Stimulated activated naive CD8-positive, alpha-beta T cell treated with anti-CD3 and anti-CD28 coated beads, Interleukin-15, amount 100 ng/mL, for 72 hours (primary cell): ENCODE measurements around the gene AURKB.

Experiments
- ATAC-seq: fragments of 150-1000 bp; cut with Tn5 transposase; 2 replicates; pipeline ENCODE4 v1.10.0; 2021; ENCODE audit warnings: mild to moderate bottlenecking, moderate library complexity
- DNase-seq, 2 donors: peaks; one replicate each; pipeline ENCODE4 v3.0.0; 2021 to 2022
- H3K27ac Mint-ChIP-seq, 2 donors: one replicate each; pipeline ENCODE4 v1.8.0; 2022; ENCODE audit warnings: mild to moderate bottlenecking in 2 of 2, mixed read lengths in 2 of 2, moderate library complexity in 2 of 2
- H3K27me3 Mint-ChIP-seq: one replicate; pipeline ENCODE4 v1.8.0; 2022; ENCODE audit warnings: mixed read lengths
- H3K4me1 Mint-ChIP-seq: one replicate; pipeline ENCODE4 v1.8.0; 2022; ENCODE audit warnings: mild to moderate bottlenecking, mixed read lengths
- H3K4me3 Mint-ChIP-seq, 2 donors: one replicate each; pipeline ENCODE4 v1.8.0; 2022; ENCODE audit warnings: mild to moderate bottlenecking in 2 of 2, mixed read lengths in 2 of 2, moderate library complexity in 1 of 2
- H3K9me3 Mint-ChIP-seq, 2 donors: one replicate each; pipeline ENCODE4 v1.8.0; 2022; ENCODE audit warnings: mixed read lengths in 2 of 2

Gene AURKB

DNA sequence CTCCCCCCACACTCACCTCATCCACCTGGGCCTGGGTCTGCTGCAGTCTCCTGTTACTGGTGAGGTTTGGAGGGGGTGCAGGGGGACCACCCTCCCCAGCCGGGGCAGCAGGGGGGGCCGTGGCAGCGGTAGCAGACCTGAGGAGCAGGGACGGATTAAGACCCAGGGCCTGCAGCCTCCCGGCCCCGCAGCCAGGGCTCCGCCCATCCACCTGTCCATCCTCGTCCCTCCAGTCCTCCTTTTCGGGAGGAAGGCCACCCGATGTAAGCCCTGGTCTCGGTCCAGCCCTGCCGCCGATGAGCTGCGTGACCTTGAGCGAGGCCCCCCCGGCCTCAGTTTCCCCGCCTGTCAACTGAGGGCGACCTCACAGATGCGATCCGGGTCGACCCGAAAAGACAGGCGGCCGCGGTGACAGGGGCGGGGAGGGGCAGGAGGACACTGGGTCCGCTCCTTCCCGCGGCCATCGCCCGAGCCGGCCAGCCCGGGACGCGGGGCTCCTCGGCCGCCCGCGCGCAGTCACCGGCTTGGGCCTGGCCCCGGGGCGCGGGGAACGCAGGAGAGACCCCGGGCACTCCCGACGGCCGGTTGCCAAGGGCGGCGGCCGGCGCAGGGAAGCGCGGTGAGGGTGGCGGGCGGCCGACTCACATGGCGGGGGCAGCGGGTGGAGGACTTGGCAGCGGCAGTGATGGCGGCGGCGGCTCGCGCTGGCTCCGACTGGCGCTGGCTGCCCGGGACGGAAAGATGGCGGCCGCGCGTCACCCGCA is 48.0 kb downstream of the AURKB start, which contains the start of gene VAMP2:
VAMP2 (minus strand) TSS at position 716 of the 764 bp plus-strand sequence; CDS start at position 647, 69 bp downstream.
- H3K27me3 Mint-ChIP-seq = no peaks in the 10 kb centered on the region
- ATAC-seq (peak; percentile 61), DNase-seq (peak; percentile 82 to 83)
- peak within 1 kb of the TSS; percentile 87 to 96 for H3K4me3 Mint-ChIP-seq
- no peaks in the 10 kb centered on the region for H3K9me3 Mint-ChIP-seq
- peaks cover 72% of the 10 kb centered on the region for H3K4me1 Mint-ChIP-seq
- peak within 1 kb of the TSS; percentile 94 to 99 for H3K27ac Mint-ChIP-seq

DNA sequence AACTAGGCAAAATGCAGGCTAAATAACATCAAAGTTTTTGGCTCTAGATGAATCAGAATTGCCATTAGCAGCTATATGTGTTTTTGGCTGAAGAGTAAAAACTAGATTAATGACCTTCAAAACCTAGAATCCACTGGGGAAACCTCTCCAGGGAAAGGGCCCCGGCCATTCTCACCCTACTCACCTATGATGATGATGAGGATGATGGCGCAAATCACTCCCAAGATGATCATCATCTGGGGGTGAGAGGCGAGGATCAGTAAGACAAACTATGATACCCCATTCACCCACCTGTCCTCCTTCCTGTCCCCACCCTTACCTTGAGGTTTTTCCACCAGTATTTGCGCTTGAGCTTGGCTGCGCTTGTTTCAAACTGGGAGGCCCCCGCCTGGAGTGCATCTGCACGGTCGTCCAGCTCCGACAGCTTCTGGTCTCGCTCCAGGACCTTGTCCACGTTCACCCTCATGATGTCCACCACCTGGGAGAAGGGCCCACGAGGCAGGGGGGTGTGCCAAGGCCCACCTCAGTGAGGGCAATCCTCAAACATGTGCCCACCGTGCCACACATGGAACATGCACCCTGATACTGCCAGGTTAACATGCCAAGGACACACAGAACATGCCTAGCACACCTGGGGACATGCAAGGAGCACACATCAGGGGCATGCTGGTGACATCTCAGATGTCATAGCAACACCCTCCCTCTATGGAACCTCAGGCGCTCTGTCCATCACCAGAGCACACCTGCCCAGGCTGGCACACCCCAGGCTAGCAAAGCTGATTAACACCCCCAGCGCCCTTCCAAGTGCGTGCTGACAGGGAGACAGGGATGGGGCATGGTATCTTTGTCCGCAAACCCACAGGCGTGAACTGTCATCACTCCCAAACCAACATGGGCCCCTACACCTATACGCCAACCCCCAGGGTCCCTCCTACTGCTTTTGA is 48.8 kb downstream of the AURKB start:
- Mint-ChIP-seq H3K4me3 (peak overlapping the region; percentile 85 to 87), H3K4me1 (peaks cover 68% of the 10 kb centered on the region), H3K27ac (peak overlapping the region; percentile 49 to 87), H3K27me3 (no peaks in the 10 kb centered on the region), H3K9me3 (no peaks in the 10 kb centered on the region)
- DNase-seq (no peak), ATAC-seq (no peak)

DNA sequence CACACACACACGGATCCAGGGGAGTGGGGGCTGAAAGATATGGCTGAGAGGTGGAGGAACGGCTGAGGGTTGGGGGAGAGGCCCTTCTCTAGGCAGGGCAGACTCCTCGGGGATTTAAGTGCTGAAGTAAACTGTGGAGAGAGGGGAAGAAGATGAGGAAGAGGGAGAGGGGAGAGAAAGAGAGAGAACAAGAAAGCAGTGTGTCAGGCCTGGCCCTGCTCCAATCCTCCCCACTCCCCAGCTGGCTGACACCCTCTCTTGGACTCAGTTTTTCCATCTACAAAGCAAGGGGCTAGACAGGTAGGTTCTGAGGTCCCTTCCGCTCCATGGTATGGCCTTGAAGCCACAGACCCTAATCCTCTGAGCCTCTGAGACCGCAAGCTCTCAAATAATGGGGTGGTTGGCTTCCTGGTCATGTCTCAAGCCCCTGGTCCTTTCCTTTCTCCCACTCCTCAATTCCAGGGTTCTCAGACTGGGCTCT is 49.6 kb downstream of the AURKB start:
- no peaks in the 10 kb centered on the region for H3K27me3 Mint-ChIP-seq
- no peak for ATAC-seq
- no peak for DNase-seq
- peak overlapping the region; percentile 85 to 87 for H3K4me3 Mint-ChIP-seq
- H3K27ac Mint-ChIP-seq = peak overlapping the region; percentile 49 to 87
- H3K4me1 Mint-ChIP-seq = peaks cover 65% of the 10 kb centered on the region
- no peaks in the 10 kb centered on the region for H3K9me3 Mint-ChIP-seq

DNA sequence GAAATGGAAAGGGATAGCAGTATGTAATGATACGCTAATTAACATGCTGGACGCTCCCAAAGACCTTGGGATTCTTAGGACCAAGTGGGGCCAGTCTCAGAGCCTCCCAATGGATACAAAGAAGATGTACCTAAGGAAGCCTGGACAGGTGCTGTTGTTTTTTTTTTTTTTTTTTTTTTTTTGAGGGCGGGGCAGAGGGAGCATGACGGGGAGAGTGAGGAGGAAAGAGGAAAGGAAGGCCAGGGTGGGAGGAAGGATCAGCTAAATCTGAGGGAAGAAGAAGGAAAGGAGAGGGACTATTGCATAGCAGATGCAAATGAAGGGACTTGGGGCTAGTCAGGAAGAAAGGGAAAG is 50.2 kb downstream of the AURKB start:
- H3K27me3 Mint-ChIP-seq = no peaks in the 10 kb centered on the region
- DNase-seq (no peak), ATAC-seq (no peak)
- no peaks in the 10 kb centered on the region for H3K9me3 Mint-ChIP-seq
- peak overlapping the region in 1 of 2 donors; percentile 88 for H3K27ac Mint-ChIP-seq
- H3K4me1 Mint-ChIP-seq = peaks cover 62% of the 10 kb centered on the region
- peak overlapping the region; percentile 85 to 87 for H3K4me3 Mint-ChIP-seq

DNA sequence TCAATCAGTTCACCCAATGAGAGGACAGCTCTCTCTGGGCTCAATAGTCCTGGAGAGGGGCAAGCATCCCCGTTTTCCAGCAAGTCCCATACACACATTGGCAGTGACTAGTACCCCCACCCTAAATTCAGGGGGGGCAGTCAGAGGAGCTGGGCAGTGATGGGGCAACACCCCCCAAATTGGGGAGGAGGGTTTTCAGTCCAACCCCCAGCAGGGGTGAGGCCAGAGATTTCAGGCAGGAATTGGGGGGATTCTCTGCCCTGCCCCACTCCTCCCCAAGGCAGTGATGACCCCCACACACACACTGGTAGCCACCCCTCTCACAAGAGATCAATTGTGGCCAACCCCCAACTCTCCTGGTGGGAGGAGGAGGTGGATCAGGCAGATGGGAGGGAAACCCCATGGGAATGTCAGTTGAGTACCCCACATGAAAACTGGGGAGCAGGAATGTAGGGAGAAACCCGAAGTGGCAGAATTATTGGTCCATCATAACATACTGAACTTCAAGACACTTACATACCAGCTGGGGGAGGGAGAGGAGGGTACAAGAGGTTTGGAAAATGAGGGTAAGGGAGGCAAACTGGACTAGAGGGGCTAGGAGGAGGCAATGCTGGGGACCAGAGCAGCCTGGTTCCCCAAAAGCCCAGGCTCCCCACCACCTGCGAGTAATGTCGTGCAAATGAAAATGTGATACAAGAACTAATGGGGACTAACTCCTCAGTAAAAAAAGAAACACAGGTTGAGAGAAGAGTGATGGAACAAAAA is 50.7 kb downstream of the AURKB start:
- peak overlapping the region; percentile 51 to 64 for H3K4me3 Mint-ChIP-seq
- no peaks in the 10 kb centered on the region for H3K9me3 Mint-ChIP-seq
- ATAC-seq (no peak), DNase-seq (no peak)
- peak overlapping the region in 1 of 2 donors; percentile 88 for H3K27ac Mint-ChIP-seq
- H3K27me3 Mint-ChIP-seq = no peaks in the 10 kb centered on the region
- H3K4me1 Mint-ChIP-seq = peaks cover 56% of the 10 kb centered on the region

DNA sequence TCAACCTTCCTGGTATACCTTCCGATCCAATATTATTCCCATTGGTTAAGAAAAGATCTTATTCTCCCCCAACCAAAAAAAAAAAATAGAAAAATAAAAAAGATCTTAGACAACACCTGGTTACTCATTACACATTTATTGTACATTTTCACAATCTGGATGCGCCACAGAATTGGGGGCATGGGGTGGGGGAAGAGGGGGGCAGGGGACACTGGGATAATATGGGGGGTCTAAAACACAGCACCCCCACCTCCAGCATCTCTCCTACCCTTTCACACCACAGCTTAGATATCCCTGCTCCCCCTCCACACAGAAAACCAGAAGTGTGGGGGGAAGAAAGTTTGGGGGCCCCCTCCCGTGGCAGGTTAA is 51.4 kb downstream of the AURKB start:
- Mint-ChIP-seq H3K4me3 (peak overlapping the region; percentile 20 to 21), H3K4me1 (peaks cover 50% of the 10 kb centered on the region), H3K27me3 (no peaks in the 10 kb centered on the region), H3K27ac (no peak overlapping the region), H3K9me3 (no peaks in the 10 kb centered on the region)
- DNase-seq (peak in 1 of 2 donors; percentile 8), ATAC-seq (no peak)

DNA sequence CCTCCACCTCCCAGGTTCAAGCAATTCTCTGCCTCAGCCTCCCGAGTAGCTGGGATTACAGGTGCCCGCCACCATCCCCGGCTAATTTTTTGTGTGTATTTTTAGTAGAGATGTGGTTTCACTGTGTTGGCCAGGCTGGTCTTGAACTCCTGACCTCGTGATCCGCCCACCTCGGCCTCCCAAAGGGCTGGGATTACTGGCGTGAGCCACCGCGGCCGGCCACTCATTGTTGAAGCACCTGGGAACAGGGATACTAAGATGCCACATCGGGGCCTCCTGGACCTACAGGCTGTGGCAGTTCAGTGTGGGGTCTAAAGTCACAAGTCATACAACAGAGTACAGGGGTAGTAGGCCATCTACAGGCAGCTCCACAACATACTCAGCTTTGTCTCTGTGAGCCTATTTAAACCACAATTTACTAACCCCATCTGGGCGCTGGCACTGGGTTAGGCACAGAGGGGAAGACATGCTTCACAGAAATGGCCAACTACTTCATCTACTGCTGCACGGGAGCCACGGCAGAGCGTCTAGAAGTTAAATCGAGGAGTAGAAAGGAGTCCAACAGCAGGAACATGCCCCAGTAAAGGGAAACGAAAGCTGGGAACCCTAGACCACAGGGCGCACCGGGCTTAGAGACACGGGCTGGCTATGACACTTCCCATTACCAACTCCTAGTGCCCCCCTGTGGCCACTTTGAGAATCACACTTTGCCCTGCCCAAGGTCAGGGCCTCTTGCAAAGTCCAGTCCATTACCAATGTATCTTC is 51.9 kb downstream of the AURKB start:
- peak; percentile 78 to 85 for DNase-seq
- Mint-ChIP-seq H3K4me1 (peaks cover 44% of the 10 kb centered on the region), H3K9me3 (no peaks in the 10 kb centered on the region), H3K4me3 (peak overlapping the region; percentile 20 to 21), H3K27ac (peak overlapping the region; percentile 43 to 89), H3K27me3 (no peaks in the 10 kb centered on the region)
- peak; percentile 8 for ATAC-seq

DNA sequence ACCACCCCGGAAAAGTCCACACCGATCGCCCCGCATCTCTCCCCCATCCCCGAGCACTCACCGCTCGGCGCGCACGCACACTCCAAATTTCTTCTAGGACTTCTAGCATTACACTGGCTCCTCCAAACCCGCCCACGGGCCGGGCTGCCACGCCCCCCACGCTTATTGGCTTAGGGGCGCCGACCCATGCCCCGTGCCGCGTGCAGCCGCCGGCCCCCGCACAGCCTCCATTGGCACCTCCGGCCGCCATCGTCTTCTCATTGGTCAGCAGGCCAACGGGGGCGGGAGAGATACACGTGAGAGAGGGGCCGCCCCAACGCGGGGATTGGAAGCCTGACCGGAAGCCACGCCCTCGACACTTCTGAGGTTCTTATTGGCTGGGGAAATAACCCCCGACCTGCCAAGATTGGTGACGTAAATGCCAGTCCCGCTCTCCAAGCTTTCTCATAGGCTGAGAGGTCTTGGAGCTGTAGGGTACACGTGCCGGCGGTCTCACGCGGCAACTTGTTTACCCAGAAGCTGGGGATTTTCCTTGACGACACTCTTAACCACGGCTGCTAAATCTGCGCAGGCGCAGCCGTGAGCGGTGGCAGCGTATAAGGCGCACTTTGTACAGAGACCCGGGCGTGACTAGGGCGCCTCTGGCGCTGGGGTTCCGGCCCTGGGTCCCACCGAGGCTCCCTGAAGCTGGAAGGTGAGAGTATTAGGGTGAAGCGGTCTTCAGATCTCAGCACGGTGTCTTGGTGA is 54.0 kb downstream of the AURKB start:
- H3K4me3 Mint-ChIP-seq = no peak overlapping the region
- H3K27ac Mint-ChIP-seq = no peak overlapping the region
- H3K27me3 Mint-ChIP-seq = no peaks in the 10 kb centered on the region
- H3K9me3 Mint-ChIP-seq = no peaks in the 10 kb centered on the region
- peaks cover 32% of the 10 kb centered on the region for H3K4me1 Mint-ChIP-seq
- peak; percentile 100 for DNase-seq
- peak; percentile 83 for ATAC-seq

DNA sequence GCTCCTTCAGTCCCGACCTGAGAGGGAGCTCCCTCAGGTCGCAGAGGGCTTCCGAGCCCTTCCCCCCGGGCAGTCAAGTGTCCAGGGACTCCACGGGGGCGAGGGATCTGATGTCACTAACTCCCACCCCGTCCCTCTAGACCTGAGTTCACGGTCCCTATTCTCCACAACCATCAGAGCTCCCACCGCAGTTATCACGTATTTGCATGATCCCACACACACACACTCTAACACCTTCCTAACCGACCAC is 54.5 kb downstream of the AURKB start:
- no peak overlapping the region for H3K27ac Mint-ChIP-seq
- H3K9me3 Mint-ChIP-seq = no peaks in the 10 kb centered on the region
- H3K27me3 Mint-ChIP-seq = no peaks in the 10 kb centered on the region
- H3K4me1 Mint-ChIP-seq = peaks cover 28% of the 10 kb centered on the region
- DNase-seq (no peak), ATAC-seq (peak; percentile 3)
- no peak overlapping the region for H3K4me3 Mint-ChIP-seq

DNA sequence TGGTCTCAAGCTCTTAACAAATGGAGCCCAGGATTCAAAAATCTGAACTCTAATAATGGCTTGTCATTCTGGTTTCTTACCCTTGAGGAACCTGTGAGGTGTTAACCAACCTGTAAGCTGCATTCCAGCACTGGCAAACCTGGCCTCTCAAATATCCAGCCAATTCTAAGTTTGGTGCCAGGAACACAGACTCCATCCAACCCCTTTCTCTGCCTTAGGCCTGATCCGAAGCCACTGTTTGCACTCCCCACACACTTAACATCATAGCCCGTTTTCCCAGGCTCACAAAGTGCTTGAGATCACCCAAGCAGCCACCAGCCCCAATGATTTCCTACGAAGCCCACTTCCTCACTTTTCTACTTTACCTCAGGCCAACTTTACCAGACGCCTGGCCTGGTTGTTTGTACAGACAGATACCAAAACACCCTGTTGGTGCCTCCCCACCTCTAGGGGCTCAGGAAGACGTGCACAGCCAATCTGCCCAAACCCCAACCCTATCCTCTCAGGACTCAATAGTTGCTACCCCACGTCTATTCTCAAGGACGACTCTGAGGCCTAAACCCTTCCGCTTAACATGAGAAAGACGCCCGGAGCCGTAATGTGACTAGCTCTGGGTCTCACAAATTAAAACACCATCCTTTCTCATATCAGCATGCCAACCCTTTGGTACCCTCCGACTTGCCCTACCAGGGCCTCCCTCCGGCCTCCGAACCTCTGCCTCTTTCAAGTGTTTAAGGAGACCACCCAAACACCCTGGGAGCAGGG is 55.0 kb downstream of the AURKB start:
- H3K27me3 Mint-ChIP-seq = no peaks in the 10 kb centered on the region
- DNase-seq (no peak), ATAC-seq (no peak)
- no peak overlapping the region for H3K27ac Mint-ChIP-seq
- H3K4me3 Mint-ChIP-seq = no peak overlapping the region
- peaks cover 28% of the 10 kb centered on the region for H3K4me1 Mint-ChIP-seq
- H3K9me3 Mint-ChIP-seq = no peaks in the 10 kb centered on the region
